Bronchial epithelial cell (primary cell): ENCODE measurements around the gene TMEM161A. TPM values are rescaled to one million over a fixed set of nuclear protein-coding genes. Genes with fewer than 3 reads are reported as not detected.
A peak's percentile ranks its signal among the peaks of the same experiment; 100 is the strongest.
"Not testable (repeated sequence)": the region's sequence is repeated elsewhere in the genome, so short reads cannot be mapped to it uniquely, and the experiment has no call there.

Source experiments
- DNase-seq: peaks from one replicate; pipeline ENCODE4 v3.0.0-alpha.2; 2010; ENCODE audit warnings: low read depth
- FAIRE-seq: peaks from 2 replicates; lab custom pipeline; 2011; peaks lifted over from hg19 to GRCh38; lab: Jason Lieb, UNC
- H3K27me3 ChIP-seq: 2 replicates; pipeline ENCODE4 v1.5.1; 2011; ENCODE audit warnings: low read length; ENCODE audit not compliant: control insufficient read depth, insufficient read depth
- H3K36me3 ChIP-seq: 2 replicates; pipeline ENCODE4 v1.5.1; 2011; ENCODE audit warnings: low read length; ENCODE audit not compliant: control insufficient read depth, insufficient read depth
- H3K4me3 ChIP-seq: 2 replicates; pipeline ENCODE4 v1.5.1; 2011; ENCODE audit warnings: mild to moderate bottlenecking, low read depth, low read length, control low read depth
- CTCF ChIP-seq: IDR thresholded peaks from 2 replicates; pipeline ENCODE4 v1.5.1; 2011; ENCODE audit warnings: mild to moderate bottlenecking, moderate library complexity, low read length, control low read depth, inconsistent platforms; ENCODE audit not compliant: insufficient read depth, severe bottlenecking
- total RNA-seq: library from RNA; depleted of rRNA; stranded (reverse); fragments of >200 nt; gene quantifications from 2 replicates; pipeline ENCODE4 v1.2.1, GENCODE V29; 2014

The TMEM161A gene
- total RNA-seq, 1 donor from 2014 or later = 28.7 TPM

- Histone ChIP-seq H3K36me3 (peaks cover 9% of the 10 kb centered on the region), H3K27me3 (no peaks in the 10 kb centered on the region), H3K4me3 (no peak overlapping the region)
- DNase-seq = no peak
- FAIRE-seq = no peak
- TF ChIP-seq CTCF = no peak
Observed at GRCh38 chr19:19176950-19177349, 38.7 kb upstream of the TMEM161A start.

GRCh38 chr19:19173243-19173642, 35.0 kb upstream of the TMEM161A start:
- H3K36me3 ChIP-seq, DNase-seq, FAIRE-seq, H3K27me3 ChIP-seq, H3K4me3 ChIP-seq: not testable (repeated sequence)

GRCh38 chr19:19171821-19172532, 33.7 kb upstream of the TMEM161A start:
- H3K36me3 ChIP-seq = no peaks in the 10 kb centered on the region

GRCh38 chr19:19170873-19171672, 32.8 kb upstream of the TMEM161A start:
- no peak for TF ChIP-seq CTCF
- Histone ChIP-seq H3K4me3 (no peak overlapping the region), H3K27me3 (no peaks in the 10 kb centered on the region), H3K36me3 (no peaks in the 10 kb centered on the region)
- no peak for FAIRE-seq
- DNase-seq = no peak

More at GRCh38 chr19:19171821-19172532, 33.7 kb upstream of the TMEM161A start:
- TF ChIP-seq CTCF = no peak
- DNase-seq (no peak), FAIRE-seq (no peak)
- no peaks in the 10 kb centered on the region for H3K27me3 ChIP-seq
- no peak overlapping the region for H3K4me3 ChIP-seq

GRCh38 chr19:19170053-19170872, 32.0 kb upstream of the TMEM161A start, which contains the start of gene MEF2B:
Gene MEF2B, minus strand, starts transcription at chr19:19170263. Its CDS starts 19,528 bp downstream, at chr19:19150735.
- Histone ChIP-seq H3K36me3 (no peaks in the 10 kb centered on the region), H3K4me3 (no peak within 1 kb of the TSS), H3K27me3 (no peaks in the 10 kb centered on the region)
- FAIRE-seq (no peak), DNase-seq (peak; percentile 47)
- TF ChIP-seq CTCF = no peak
